ENCODE results near the gene CCDC92. TPM values are rescaled to one million over a fixed set of nuclear protein-coding genes. Genes with fewer than 3 reads are reported as not detected.

The CCDC92 gene
- polyA plus RNA-seq, 1 experiment: 35.9 TPM

DNA sequence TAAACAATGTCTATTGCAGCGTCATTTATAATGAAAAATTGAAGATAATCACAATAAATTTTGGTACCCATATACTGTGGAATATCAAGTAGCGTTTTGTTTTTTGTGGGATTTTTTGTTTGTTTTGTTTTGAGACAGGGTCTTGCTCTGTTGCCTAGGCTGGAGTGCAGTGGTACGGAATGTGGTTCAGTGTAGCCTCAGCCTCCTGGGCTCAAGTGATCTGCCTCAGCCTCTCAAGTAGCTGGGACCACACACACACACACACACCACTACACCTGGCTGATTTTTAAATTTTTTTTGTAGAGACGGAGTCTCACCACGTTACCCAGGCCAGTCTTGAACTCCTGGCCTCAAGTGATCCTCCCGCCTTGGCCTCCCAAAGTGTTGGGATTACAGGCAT is 6.9 kb upstream of the CCDC92 start:
- no peaks in the 10 kb centered on the region for H3K27me3 ChIP-seq (ENCODE audit: control insufficient read depth, insufficient read depth, low read length)
- DNase-seq (ENCODE audit: low read depth): no peak
- CTCF ChIA-PET: no interaction called here
- peaks cover 3% of the 10 kb centered on the region; the same call in 1 of the 2 replicates for H3K36me3 ChIP-seq (ENCODE audit: control insufficient read depth, insufficient read depth, low read length)
- POLR2A ChIA-PET: no interaction called here
- TF ChIP-seq, protein P1, sequence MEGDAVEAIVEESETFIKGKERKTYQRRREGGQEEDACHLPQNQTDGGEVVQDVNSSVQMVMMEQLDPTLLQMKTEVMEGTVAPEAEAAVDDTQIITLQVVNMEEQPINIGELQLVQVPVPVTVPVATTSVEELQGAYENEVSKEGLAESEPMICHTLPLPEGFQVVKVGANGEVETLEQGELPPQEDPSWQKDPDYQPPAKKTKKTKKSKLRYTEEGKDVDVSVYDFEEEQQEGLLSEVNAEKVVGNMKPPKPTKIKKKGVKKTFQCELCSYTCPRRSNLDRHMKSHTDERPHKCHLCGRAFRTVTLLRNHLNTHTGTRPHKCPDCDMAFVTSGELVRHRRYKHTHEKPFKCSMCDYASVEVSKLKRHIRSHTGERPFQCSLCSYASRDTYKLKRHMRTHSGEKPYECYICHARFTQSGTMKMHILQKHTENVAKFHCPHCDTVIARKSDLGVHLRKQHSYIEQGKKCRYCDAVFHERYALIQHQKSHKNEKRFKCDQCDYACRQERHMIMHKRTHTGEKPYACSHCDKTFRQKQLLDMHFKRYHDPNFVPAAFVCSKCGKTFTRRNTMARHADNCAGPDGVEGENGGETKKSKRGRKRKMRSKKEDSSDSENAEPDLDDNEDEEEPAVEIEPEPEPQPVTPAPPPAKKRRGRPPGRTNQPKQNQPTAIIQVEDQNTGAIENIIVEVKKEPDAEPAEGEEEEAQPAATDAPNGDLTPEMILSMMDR (IDR thresholded peaks at IDR 0.05; ENCODE audit: insufficient read depth, low read depth, low read length): no peak
- H3K4me3 ChIP-seq (ENCODE audit: low read depth, low read length): no peak overlapping the region

DNA sequence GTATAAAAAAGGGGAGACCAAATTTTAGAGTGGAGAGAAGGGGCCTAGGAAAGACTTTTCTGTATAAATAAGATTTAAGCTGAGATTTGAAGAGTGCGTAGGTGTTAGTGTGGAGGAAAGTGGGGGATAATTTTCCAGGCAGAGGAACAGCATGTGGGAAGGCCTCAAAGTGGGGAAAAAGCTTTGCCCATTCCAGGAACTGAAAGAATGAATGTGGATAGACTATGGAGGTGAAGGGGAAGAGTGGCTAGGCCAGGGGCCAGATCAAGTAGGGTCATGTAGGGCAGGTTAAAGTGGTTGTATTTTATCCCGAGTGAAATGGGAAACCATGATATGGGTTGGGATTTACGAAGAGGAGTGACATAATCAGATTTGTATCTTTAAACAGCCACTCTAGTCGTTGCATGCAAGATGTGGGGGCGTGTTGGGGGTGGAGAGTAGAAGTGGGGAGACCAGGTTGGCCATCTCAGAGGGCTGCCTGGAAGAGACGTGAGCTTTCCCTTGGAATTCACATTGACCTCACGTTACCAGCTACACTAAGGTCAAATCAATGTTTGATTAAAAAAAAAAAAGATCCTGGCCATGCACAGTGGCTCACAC is 3.7 kb upstream of the CCDC92 start:
- no peak overlapping the region for H3K4me3 ChIP-seq (ENCODE audit: low read depth, low read length)
- ChIA-PET CTCF (interaction anchor here (1.2 to 1.5 kb wide), 4 partner anchors 8 to 71 kb away, joined by 3 to 4 read pairs (median 4); no protein-coding TSS in a partner anchor), POLR2A (no interaction called here)
- no peaks in the 10 kb centered on the region for H3K27me3 ChIP-seq (ENCODE audit: control insufficient read depth, insufficient read depth, low read length)
- peaks cover 2% of the 10 kb centered on the region; the same call in 1 of the 2 replicates for H3K36me3 ChIP-seq (ENCODE audit: control insufficient read depth, insufficient read depth, low read length)
- DNase-seq (ENCODE audit: low read depth): no peak
- TF ChIP-seq, protein P1 (IDR thresholded peaks at IDR 0.05; ENCODE audit: insufficient read depth, low read depth, low read length): no peak

DNA sequence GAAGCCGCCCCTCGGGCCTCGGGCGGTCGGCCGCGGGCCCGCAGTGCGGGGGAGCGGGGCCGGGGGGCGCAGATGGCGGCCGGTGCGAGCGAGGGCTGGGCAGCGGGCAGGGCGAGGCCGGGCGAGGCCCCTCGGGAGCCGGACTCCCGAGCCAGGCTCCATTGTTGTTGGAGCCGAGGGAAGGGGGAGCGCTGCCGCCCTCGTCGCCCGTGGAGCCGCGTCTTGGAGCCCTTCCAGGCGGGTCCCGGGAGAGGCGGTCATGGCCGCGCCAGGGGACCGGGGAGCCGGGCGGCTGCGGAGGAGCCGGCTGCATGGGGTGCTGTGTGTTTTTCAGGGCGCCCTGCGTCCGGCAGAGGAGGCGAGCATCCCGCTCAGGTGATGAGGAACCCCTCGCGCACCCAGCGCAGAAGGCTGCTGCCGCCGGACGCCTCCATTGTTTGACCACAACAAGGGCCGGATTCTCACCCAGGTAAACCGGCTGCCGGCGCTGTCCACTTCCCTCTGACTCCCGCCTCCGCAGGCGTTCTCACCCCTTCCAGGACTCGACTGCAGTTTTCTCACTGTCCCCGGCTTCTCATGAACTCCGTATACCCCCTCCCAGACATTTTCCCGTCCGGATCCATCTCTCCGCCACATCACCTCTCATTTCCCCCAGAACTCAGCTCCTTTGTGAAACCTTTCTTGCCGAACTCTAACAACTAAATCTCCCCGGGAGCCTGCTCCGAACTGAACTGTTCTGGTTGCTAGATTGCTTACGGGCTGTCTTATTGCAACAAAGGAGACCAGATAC is 1.1 kb upstream of the CCDC92 start:
- POLR2A ChIA-PET: no interaction called here
- no peaks in the 10 kb centered on the region for H3K27me3 ChIP-seq (ENCODE audit: control insufficient read depth, insufficient read depth, low read length)
- H3K4me3 ChIP-seq (ENCODE audit: low read depth, low read length): peak overlapping the region; percentile 84
- CTCF ChIA-PET: interaction anchor here (0.6 to 1.2 kb wide), 3 partner anchors 9 to 62 kb away, joined by 3 read pairs; no protein-coding TSS in a partner anchor
- TF ChIP-seq, protein P1 (IDR thresholded peaks at IDR 0.05; ENCODE audit: insufficient read depth, low read depth, low read length): no peak
- no peaks in the 10 kb centered on the region for H3K36me3 ChIP-seq (ENCODE audit: control insufficient read depth, insufficient read depth, low read length)
- no peak for DNase-seq (ENCODE audit: low read depth)

DNA sequence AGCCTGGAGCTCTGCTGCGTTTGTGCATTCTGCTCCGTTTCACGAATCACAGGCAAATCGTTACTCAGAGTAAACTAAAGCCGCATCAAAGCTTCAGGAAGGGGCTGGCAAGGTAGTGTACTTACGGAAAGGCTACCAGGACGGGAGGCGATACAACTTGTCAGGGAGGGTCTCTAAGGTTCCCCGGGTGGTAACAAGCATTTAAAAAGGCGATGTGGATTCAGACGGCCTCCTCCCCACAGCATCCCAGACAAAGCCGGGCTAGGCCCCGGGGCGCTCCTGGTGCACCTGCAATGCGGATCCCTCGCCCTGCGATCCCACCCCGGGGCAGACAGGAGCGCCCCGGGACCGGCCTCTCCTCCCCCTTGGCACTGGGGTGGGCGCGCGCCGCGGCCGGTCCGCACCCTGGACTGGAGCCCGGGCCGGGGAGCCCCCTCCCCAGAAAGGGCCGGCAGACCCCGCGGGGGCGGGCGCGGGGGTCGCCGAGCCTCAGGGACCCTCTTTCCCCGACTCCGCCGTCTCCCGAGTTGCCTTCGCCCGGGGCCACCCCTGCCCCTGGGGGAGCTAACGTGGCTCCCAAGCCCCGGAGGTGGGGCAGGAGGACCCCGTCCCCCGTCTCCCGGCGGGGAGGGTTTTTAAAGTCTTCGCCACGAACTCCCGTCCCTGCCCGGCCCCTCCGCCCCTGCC is 718 bp downstream of the CCDC92 start:
- DNase-seq (ENCODE audit: low read depth): no peak
- ChIA-PET POLR2A (no interaction called here), CTCF (interaction anchor here (1.3 kb wide), 1 partner anchor 73 kb away, joined by 3 read pairs; no protein-coding TSS in a partner anchor)
- Histone ChIP-seq H3K4me3 (ENCODE audit: low read depth, low read length) (peak overlapping the region; percentile 84), H3K36me3 (ENCODE audit: control insufficient read depth, insufficient read depth, low read length) (no peaks in the 10 kb centered on the region), H3K27me3 (ENCODE audit: control insufficient read depth, insufficient read depth, low read length) (no peaks in the 10 kb centered on the region)
- TF ChIP-seq, protein P1 (IDR thresholded peaks at IDR 0.05; ENCODE audit: insufficient read depth, low read depth, low read length): no peak

DNA sequence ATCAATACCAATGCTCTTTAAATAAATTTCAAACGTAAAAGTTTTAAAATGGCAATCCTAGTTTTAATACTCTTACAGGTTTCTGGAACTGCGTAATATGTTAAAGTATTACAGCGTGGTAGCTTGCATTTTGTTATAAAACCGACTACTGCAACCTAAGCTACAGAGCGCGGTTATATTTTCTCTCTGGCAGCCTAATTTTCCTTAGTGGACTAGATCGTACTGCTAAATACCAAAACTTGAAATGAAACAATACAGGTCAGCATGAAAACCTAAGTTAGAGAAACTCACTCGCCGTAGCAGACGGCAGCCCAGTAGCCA is 1.2 kb downstream of the CCDC92 start:
- Histone ChIP-seq H3K4me3 (ENCODE audit: low read depth, low read length) (peak overlapping the region; percentile 84), H3K27me3 (ENCODE audit: control insufficient read depth, insufficient read depth, low read length) (no peaks in the 10 kb centered on the region), H3K36me3 (ENCODE audit: control insufficient read depth, insufficient read depth, low read length) (no peaks in the 10 kb centered on the region)
- no peak for DNase-seq (ENCODE audit: low read depth)
- ChIA-PET CTCF (interaction anchor here (1.3 kb wide), 1 partner anchor 73 kb away, joined by 3 read pairs; no protein-coding TSS in a partner anchor), POLR2A (no interaction called here)
- TF ChIP-seq, protein P1 (IDR thresholded peaks at IDR 0.05; ENCODE audit: insufficient read depth, low read depth, low read length): no peak

All from BJ (cell line).